HTR-8/SVneo (cell line): Measurements from ENCODE around the gene TANK.

Source experiments
- DNase-seq: peaks from one replicate; pipeline ENCODE4 v3.0.0; 2011; ENCODE audit warnings: low spot score, mixed read lengths; ENCODE audit not compliant: insufficient read length
- FAIRE-seq: peaks from 2 replicates; lab custom pipeline; 2011; peaks lifted over from hg19 to GRCh38; lab: Jason Lieb, UNC

Gene TANK

GRCh38 chr2:161160226-161161073 is at the start of gene TANK:
Gene TANK, plus strand, starts transcription at chr2:161160428. Its CDS starts 19,235 bp downstream, at chr2:161179663.
- DNase-seq, result peak; percentile 86
- peak; percentile 97 for FAIRE-seq

- DNase-seq (no peak), FAIRE-seq (no peak)
Measured at GRCh38 chr2:161111531-161111930, 48.7 kb upstream of the TANK start.

- no peak for FAIRE-seq
- no peak for DNase-seq
Measured at GRCh38 chr2:161112908-161113307, 47.3 kb upstream of the TANK start.

- FAIRE-seq (no peak), DNase-seq (no peak)
Measured at GRCh38 chr2:161113693-161114575, 46.3 kb upstream of the TANK start.

GRCh38 chr2:161115205-161115604 is 45.0 kb upstream of the TANK start:
- DNase-seq (no peak), FAIRE-seq (no peak)

GRCh38 chr2:161115605-161116380 is 44.4 kb upstream of the TANK start:
- FAIRE-seq (no peak), DNase-seq (no peak)

- FAIRE-seq (no peak), DNase-seq (no peak)
Measured at GRCh38 chr2:161116509-161116908, 43.7 kb upstream of the TANK start.

GRCh38 chr2:161117506-161117905 is 42.7 kb upstream of the TANK start:
- no peak for DNase-seq
- FAIRE-seq, result no peak

- no peak for DNase-seq
- FAIRE-seq, result no peak
Measured at GRCh38 chr2:161118722-161119121, 41.5 kb upstream of the TANK start.

- DNase-seq (no peak), FAIRE-seq (no peak)
Measured at GRCh38 chr2:161119483-161119882, 40.7 kb upstream of the TANK start.

GRCh38 chr2:161120775-161121174 is 39.5 kb upstream of the TANK start:
- FAIRE-seq, result no peak
- no peak for DNase-seq

GRCh38 chr2:161121622-161122021 is 38.6 kb upstream of the TANK start:
- DNase-seq (no peak), FAIRE-seq (no peak)

- FAIRE-seq, result peak; percentile 38
- peak; percentile 77 for DNase-seq
Measured at GRCh38 chr2:161122772-161123530, 37.3 kb upstream of the TANK start.

- no peak for FAIRE-seq
- DNase-seq, result no peak
Measured at GRCh38 chr2:161123531-161124030, 36.6 kb upstream of the TANK start.

GRCh38 chr2:161124201-161124600 is 36.0 kb upstream of the TANK start:
- no peak for FAIRE-seq

GRCh38 chr2:161128885-161129284 is 31.3 kb upstream of the TANK start:
- FAIRE-seq (no peak), DNase-seq (no peak)

More at GRCh38 chr2:161124201-161124600, 36.0 kb upstream of the TANK start:
- DNase-seq, result no peak

GRCh38 chr2:161130354-161130753 is 29.9 kb upstream of the TANK start:
- no peak for DNase-seq
- no peak for FAIRE-seq

GRCh38 chr2:161131074-161131680 is 29.1 kb upstream of the TANK start:
- FAIRE-seq, result no peak
- no peak for DNase-seq

GRCh38 chr2:161131804-161132203 is 28.4 kb upstream of the TANK start:
- FAIRE-seq (no peak), DNase-seq (no peak)
